ENCODE measurements around the gene ACTR2.

ACTR2 gene

GRCh38 chr2:65278531-65278981 lies 50.9 kb downstream of the ACTR2 start:
- DNase-seq (ENCODE audit: low read depth), result no peak

DNA sequence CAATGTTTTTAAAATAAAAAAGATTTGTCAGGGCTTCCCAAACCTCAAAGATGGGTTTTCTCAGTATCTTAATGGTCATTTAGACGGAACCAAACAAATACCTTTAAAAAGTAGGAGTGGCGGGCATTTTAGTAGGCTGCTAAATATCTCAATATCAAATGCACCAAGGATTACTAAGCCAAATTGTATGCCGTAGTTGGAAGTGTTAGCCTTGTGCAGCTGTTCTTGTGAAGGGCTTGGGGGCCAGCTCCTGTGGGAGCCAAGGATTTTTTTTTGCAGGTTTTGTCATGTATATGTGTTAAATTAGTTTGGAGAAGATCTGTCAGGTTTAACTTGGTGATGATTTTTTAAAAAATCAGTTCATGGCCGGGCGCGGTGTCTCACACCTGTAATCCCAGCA lies 52.1 kb downstream of the ACTR2 start:
- no peak overlapping the region for H3K4me3 ChIP-seq (ENCODE audit: low read length)
- no peak for TF ChIP-seq CTCF (conservative IDR thresholded peaks at IDR 0.05; ENCODE audit: low read length)
- no peak for DNase-seq (ENCODE audit: low read depth)

More at GRCh38 chr2:65278531-65278981, 50.9 kb downstream of the ACTR2 start:
- H3K4me3 ChIP-seq (ENCODE audit: low read length), result no peak overlapping the region
- no peak for TF ChIP-seq CTCF (conservative IDR thresholded peaks at IDR 0.05; ENCODE audit: low read length)

DNA sequence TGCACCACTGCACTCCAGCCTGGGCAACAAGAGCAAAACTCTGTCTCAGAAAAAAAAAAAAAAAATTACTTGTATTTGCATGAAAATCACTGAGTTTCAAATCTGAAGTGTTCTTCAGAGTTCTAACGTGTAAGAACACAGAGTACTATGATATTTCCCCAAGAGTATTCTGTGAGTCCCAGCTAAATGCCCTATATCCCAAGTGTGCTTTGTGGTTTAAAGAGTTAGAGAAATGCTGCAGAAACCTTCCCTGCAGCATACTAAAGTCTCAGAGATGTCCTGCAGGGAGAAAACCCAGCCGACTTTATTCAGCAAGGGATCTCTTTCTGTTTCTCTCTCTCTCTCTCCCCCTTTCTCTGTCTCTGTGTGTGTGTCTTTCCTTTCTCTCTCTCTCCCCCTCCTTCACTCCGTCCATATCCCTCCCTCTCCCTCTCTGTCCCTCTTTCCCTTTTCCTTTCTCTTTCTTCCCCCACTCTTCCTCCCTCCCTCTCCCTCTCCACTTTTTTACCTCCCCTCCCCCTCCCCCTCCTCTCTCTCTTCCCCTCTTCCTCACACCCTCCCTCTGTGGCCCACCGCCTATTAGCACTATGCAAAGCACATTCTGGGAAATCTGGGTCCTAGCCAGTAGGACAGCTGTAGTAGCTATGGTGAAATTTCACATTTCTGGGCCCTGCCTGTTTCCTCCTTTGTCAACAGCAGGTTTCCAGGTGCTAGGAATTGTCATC lies 54.2 kb downstream of the ACTR2 start:
- no peak for TF ChIP-seq CTCF (conservative IDR thresholded peaks at IDR 0.05; ENCODE audit: low read length)
- H3K4me3 ChIP-seq (ENCODE audit: low read length), result no peak overlapping the region; the same call in 1 of the 2 replicates
- peak; percentile 66 for DNase-seq (ENCODE audit: low read depth)

DNA sequence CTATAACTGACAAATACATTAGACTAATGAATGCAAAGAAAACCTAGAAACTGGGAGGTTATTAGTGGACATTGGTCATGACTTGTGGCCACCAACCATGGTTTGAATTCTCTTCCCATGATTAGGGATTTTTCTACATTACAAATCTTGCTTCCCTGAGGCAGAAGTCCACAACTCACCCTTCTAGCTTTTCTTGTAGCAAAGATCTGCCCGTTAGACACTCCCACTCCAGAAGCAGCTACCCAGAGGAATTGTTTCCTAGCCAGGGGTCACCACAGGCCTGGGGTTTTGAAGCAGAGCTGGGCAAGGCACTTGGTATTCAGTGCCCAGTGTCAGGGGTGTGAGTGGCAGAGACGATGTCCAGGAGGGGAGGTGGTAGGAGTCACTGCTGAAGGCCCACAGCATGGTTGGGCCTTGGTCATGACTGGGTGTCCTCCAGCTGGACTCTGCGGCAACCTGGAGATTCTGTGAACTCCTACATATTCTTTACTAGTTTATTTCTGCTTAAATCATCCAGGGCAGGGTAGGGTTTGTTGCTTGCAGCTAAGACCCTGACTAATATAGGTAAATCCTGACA lies 54.9 kb downstream of the ACTR2 start:
- no peak overlapping the region for H3K4me3 ChIP-seq (ENCODE audit: low read length)
- TF ChIP-seq CTCF (conservative IDR thresholded peaks at IDR 0.05; ENCODE audit: low read length), result no peak
- no peak for DNase-seq (ENCODE audit: low read depth)

GRCh38 chr2:65287364-65287763 lies 59.7 kb downstream of the ACTR2 start:
- TF ChIP-seq CTCF (conservative IDR thresholded peaks at IDR 0.05; ENCODE audit: low read length), result no peak
- no peak overlapping the region for H3K4me3 ChIP-seq (ENCODE audit: low read length)
- no peak for DNase-seq (ENCODE audit: low read depth)

DNA sequence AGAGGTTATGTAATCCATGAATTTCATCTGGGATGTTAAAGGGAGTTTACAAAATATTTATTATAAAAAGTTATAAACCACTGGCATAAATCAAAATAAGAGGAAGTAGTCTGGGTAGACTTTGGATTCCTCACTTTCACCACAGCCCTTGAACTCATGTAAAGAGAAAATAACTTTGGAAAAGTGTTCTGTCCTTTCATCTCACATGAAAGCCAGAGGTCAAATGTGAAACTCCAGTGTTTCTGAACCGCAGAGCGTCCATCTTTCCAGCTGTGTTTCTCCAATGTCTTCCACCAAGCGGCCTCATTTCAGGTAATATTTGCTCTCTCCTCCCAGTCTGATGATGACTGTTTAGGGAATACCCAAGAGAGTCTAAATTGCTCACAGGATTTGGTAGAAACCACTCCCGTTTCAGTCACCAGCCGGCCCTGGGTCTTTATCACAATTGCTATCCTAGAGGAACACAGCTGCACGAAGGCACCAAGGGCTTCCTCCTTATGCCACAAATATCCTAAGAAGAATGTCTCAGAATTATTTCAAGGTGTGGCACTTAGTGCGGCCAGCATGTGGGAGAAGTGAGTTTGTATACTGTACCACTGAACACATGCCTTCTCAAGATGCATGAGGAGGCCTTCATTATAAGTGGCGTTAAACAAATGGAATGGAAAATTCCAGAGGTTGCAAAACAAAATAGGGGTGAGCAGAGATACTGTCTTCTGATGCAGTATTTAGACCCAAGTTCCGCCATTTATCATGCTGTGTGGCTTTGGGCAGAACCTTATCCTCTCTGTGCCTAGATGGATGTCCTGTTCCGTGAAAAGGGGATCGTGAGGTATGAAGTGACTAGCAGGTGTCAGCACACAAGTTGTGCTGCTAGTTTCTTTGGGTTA lies 63.8 kb downstream of the ACTR2 start:
- H3K4me3 ChIP-seq (ENCODE audit: low read length), result no peak overlapping the region
- no peak; the same call in 1 of the 2 replicates for TF ChIP-seq CTCF (conservative IDR thresholded peaks at IDR 0.05; ENCODE audit: low read length)
- peak; percentile 47 for DNase-seq (ENCODE audit: low read depth)

All from AG10803 (cell line).